ENCODE data around the gene GPHA2. TPM values are rescaled to one million over a fixed set of nuclear protein-coding genes. Genes with fewer than 3 reads are reported as not detected.

The GPHA2 gene
- total and polyA plus RNA-seq, 9 donors: 0.45 to 1.6 (median 0.72) TPM; not detected in 2

DNA sequence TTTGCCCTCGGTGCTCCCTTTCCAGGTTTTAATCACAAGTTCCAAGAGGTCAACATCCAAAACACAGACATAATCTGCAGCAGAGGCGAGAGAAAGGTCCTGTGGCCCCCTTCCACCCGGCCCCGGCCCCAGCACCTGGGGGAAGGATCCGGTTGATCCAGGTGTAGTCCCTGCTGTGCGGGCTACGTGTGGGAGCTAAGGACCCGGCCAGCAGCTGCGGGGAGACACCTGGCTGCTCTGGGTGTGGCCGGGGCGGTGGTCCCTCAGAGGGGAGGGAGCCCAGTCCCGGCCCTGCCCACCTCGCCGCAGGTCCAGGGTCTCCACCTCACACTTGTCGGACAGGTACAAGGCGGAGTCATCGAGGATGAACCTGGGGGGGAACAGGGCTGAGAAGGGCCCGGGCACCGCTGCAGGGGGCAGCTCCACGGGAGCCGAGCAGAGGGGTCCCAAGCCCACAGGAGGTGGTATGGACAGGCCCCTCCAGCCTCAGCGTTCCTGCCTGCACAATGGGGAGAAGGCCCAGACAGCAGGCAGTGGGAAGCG is 32.3 kb downstream of the GPHA2 start:
- TF ChIP-seq, protein P1, sequence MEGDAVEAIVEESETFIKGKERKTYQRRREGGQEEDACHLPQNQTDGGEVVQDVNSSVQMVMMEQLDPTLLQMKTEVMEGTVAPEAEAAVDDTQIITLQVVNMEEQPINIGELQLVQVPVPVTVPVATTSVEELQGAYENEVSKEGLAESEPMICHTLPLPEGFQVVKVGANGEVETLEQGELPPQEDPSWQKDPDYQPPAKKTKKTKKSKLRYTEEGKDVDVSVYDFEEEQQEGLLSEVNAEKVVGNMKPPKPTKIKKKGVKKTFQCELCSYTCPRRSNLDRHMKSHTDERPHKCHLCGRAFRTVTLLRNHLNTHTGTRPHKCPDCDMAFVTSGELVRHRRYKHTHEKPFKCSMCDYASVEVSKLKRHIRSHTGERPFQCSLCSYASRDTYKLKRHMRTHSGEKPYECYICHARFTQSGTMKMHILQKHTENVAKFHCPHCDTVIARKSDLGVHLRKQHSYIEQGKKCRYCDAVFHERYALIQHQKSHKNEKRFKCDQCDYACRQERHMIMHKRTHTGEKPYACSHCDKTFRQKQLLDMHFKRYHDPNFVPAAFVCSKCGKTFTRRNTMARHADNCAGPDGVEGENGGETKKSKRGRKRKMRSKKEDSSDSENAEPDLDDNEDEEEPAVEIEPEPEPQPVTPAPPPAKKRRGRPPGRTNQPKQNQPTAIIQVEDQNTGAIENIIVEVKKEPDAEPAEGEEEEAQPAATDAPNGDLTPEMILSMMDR (IDR thresholded peaks at IDR 0.05): no peak
- no peak for TF ChIP-seq POLR2A (IDR thresholded peaks at IDR 0.05)
- TF ChIP-seq EP300 (IDR thresholded peaks at IDR 0.05): no peak
- H3K9me3 ChIP-seq: no peaks in the 10 kb centered on the region
- H3K36me3 ChIP-seq: no peaks in the 10 kb centered on the region
- H3K4me3 ChIP-seq: no peak overlapping the region
- no peaks in the 10 kb centered on the region for H3K27me3 ChIP-seq
- no peak overlapping the region for H3K27ac ChIP-seq
- WGBS, 3 donors: 90 to 94% (median 92%) methylated on average over 23 of the region's 23 CpGs
- no peaks in the 10 kb centered on the region for H3K4me1 ChIP-seq (ENCODE audit: insufficient read depth)
- intact Hi-C loops (cut with DNase I): no loop called here
- DNase-seq: peak in 1 of 5 donors; percentile 19

DNA sequence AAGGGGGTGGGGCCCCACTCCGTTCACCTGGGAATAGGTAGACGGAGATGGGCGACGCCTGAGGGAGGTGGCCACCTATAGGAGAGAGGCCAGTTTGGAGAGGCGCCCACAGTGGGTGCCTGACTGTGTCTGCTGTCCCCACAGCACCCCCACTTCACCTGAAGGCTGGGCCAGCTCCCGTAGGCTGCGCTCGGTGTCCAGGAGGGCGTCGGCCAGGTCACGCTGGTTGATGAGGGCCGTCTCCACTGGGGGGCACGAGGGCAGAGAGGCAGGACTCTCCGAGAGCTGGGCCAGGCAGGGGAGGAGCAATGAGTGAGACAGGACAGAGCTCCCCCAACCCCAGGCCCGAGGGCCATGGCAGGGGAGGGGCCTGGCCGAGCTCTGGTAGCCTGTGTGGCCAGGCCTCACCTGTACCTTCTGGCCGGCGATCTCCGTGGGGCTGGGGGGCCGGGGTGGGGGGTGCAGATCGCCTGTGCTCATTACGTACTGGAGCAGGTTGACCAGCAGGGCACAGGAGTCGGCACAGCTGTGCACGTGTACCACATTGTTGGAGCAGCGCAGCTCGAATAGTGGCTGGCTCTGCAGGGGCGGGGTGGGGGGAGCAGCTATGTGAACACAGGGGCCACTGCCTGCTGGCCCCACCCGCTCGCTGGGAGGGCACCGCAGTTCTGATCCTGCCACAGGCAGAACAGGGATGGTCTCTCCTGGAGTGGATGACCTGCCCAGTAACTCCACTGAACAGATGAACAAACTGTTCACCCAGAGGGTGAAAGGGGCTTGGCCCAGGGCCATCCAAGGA is 33.4 kb downstream of the GPHA2 start:
- no peaks in the 10 kb centered on the region for H3K27me3 ChIP-seq
- intact Hi-C loops (cut with DNase I): no loop called here
- DNase-seq: peak in 1 of 5 donors; percentile 35
- no peaks in the 10 kb centered on the region for H3K36me3 ChIP-seq
- 83 to 88% (median 87%) methylated on average over 30 of the region's 30 CpGs for WGBS, 3 donors
- H3K9me3 ChIP-seq: no peaks in the 10 kb centered on the region
- no peak overlapping the region for H3K4me3 ChIP-seq
- no peaks in the 10 kb centered on the region for H3K4me1 ChIP-seq (ENCODE audit: insufficient read depth)
- H3K27ac ChIP-seq: no peak overlapping the region
- TF ChIP-seq POLR2A (IDR thresholded peaks at IDR 0.05): no peak
- TF ChIP-seq, protein P1 (IDR thresholded peaks at IDR 0.05): no peak
- TF ChIP-seq EP300 (IDR thresholded peaks at IDR 0.05): no peak

DNA sequence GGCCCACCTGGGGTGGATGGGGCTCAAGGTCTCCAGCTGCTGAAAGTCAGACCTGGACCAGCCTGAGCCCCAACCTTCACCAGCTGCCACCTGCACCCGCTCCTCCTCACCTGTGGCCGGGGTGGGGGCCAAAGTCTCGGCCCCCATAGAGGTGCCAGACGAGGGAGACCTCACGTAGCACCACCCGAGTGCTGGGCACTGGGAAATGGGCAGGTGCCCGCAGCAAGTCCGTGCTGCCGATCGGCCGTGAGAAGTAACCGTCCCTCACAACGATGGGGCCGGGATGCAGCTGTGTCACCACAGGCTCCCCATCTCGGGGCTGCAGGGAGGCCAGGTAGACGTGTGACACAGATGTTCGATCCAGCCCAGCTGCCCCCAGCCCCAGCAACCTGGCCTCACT is 34.9 kb downstream of the GPHA2 start:
- TF ChIP-seq POLR2A (IDR thresholded peaks at IDR 0.05) (no peak), EP300 (IDR thresholded peaks at IDR 0.05) (no peak)
- TF ChIP-seq, protein P1 (IDR thresholded peaks at IDR 0.05): no peak
- no peak overlapping the region for H3K27ac ChIP-seq

DNA sequence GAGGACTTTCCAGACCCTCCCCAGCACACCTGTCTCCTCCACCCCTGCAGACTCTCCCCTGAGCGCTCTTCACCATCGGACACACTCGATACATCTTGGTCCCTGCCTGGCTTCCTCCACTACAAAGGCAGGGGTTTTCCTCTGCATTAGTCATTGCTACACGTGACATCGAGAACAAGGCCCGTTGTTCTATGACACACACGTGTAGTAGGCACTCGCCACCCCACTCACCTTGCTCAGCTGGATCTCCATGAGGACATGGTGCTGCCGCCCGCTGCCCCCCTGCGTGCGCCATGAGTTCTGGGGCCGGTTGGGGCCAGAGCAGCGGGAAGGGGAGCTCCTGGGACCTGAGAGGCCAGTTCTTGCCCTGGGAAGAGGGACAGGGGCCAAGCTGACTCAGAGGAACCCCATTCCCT is 35.4 kb downstream of the GPHA2 start:
- no peak for DNase-seq
- TF ChIP-seq, protein P1 (IDR thresholded peaks at IDR 0.05): no peak
- TF ChIP-seq EP300 (IDR thresholded peaks at IDR 0.05): no peak
- TF ChIP-seq POLR2A (IDR thresholded peaks at IDR 0.05): no peak
- no peaks in the 10 kb centered on the region for H3K9me3 ChIP-seq
- intact Hi-C loops (cut with DNase I): no loop called here
- H3K4me3 ChIP-seq: no peak overlapping the region
- no peaks in the 10 kb centered on the region for H3K27me3 ChIP-seq
- H3K4me1 ChIP-seq (ENCODE audit: insufficient read depth): no peaks in the 10 kb centered on the region
- H3K36me3 ChIP-seq: no peaks in the 10 kb centered on the region
- no peak overlapping the region for H3K27ac ChIP-seq
- 85 to 87% (median 86%) methylated on average over 14 of the region's 14 CpGs for WGBS, 3 donors

More for the DNA sequence above, 34.9 kb downstream of the GPHA2 start:
- 90 to 92% (median 92%) methylated on average over 17 of the region's 17 CpGs for WGBS, 3 donors
- no peaks in the 10 kb centered on the region for H3K27me3 ChIP-seq
- H3K9me3 ChIP-seq: no peaks in the 10 kb centered on the region
- DNase-seq: no peak
- intact Hi-C loops (cut with DNase I): no loop called here
- H3K4me3 ChIP-seq: no peak overlapping the region
- no peaks in the 10 kb centered on the region for H3K36me3 ChIP-seq
- H3K4me1 ChIP-seq (ENCODE audit: insufficient read depth): no peaks in the 10 kb centered on the region

Measured in ovary (tissue), 9 donors.